GM23248 (cell line): ENCODE results near the gene CDH4.

Source experiments
- EZH2 ChIP-seq: fragments of 200-600 bp; sonication (generic); IDR thresholded peaks from 2 replicates; pipeline ENCODE4 v1.6.1; 2018; ENCODE audit warnings: antibody characterized with exemption, mild to moderate bottlenecking; ENCODE audit not compliant: insufficient read depth, poor library complexity, severe bottlenecking
- EZH2phosphoT487 ChIP-seq: fragments of 200-600 bp; sonication (generic); IDR thresholded peaks from 2 replicates; pipeline ENCODE4 v1.6.1; 2018; ENCODE audit warnings: antibody characterized with exemption, moderate library complexity, mild to moderate bottlenecking, low read depth; ENCODE audit not compliant: insufficient read depth

- TF ChIP-seq EZH2 (no peak), EZH2phosphoT487 (no peak)
These were observed 634.0 kb downstream of the CDH4 start for GRCh38 chr20:61885759-61886715.
